GM12874 (cell line): ENCODE data around the gene PLA2G4B.

Source experiments
- TF ChIP-seq, protein P1 (sequence below): IDR thresholded peaks from 2 replicates; pipeline ENCODE4 v1.5.1; 2011; ENCODE audit warnings: low read depth, mild to moderate bottlenecking, control low read depth, low read length, moderate library complexity; ENCODE audit not compliant: insufficient read depth

The PLA2G4B gene

DNA sequence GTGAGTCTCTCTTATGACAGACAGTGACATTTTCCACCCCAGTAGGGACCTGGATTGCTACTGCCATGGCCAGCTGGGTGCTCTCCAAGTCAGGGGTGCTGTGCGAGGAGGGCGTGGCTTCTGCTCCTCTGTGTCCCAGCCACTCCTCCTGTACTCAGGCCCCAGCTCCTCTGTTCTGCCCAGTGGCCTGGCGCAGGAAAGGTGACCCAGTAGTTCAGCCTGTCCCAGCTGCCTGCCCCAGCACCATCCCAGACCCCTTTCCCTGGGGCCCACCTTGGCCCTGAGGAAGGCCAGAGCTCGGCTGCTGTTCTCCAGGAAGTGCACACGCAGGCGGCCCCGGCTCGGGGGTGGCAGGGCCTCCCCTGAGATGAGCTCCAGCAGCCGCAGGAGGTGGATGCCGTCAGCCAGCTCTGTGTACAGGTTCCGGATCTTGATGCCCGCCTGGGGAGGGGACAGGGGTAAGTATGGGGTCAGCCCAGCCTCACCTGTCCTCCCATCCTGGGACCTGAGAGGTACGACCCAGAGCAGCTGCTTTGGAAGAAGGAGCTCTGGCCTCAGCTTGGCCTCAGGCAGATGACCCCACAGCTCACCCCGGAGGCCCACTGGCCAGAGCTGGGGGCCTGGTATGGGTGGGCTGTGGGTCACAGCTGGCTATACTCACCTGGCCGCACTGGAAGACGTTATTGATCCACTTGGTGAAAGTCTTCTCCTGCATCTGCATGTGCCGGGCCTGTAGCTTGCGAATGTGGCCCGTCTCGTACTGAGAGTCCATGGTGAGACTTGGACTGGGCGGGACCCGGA, 54.2 kb downstream of the PLA2G4B start:
- TF ChIP-seq, protein P1, sequence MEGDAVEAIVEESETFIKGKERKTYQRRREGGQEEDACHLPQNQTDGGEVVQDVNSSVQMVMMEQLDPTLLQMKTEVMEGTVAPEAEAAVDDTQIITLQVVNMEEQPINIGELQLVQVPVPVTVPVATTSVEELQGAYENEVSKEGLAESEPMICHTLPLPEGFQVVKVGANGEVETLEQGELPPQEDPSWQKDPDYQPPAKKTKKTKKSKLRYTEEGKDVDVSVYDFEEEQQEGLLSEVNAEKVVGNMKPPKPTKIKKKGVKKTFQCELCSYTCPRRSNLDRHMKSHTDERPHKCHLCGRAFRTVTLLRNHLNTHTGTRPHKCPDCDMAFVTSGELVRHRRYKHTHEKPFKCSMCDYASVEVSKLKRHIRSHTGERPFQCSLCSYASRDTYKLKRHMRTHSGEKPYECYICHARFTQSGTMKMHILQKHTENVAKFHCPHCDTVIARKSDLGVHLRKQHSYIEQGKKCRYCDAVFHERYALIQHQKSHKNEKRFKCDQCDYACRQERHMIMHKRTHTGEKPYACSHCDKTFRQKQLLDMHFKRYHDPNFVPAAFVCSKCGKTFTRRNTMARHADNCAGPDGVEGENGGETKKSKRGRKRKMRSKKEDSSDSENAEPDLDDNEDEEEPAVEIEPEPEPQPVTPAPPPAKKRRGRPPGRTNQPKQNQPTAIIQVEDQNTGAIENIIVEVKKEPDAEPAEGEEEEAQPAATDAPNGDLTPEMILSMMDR: no peak

DNA sequence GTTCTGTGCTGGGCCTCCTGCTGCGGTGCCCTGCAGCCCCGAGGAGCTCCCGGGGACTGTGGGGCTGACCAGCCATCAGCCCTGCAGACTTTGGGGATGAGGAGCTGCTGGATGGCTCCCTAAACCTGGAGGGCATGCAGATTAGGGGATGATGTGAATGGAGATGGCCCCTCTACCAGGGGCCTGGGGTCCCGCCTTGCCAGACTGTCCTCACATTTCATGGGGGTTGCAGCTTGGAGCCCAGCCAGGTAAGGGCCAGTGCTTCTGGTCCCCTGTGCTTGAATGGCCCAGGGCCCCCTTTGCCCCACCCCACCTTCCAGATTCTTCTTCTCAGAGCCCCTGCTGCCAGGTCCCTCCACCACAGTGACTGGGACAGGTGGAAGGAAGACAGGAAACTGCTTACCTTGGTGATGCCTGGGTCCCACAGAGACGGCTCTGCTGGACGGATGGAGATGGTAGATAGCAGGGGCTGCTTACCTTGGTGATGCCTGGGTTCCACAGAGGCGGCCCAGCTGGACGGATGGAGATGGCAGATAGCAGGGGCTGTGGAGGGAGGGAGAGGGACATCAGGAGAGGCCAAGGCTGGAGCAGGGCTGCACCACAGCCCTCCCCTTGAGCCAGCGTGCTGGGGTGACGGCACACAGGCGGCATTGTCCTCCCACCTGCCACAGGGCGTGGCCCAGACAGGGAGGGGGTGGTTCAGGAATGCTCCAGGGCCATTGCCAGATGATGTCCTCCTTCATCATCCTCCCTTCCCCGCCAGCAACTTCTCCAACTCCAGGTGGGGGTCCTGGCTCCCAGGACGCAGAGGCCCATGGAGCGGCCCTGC, 55.0 kb downstream of the PLA2G4B start, which contains the start of gene SPTBN5:
TSS of gene SPTBN5 (minus strand) at position 632 of the 829 bp plus-strand sequence. CDS start at position 76, 556 bp downstream.
- TF ChIP-seq, protein P1: no peak

DNA sequence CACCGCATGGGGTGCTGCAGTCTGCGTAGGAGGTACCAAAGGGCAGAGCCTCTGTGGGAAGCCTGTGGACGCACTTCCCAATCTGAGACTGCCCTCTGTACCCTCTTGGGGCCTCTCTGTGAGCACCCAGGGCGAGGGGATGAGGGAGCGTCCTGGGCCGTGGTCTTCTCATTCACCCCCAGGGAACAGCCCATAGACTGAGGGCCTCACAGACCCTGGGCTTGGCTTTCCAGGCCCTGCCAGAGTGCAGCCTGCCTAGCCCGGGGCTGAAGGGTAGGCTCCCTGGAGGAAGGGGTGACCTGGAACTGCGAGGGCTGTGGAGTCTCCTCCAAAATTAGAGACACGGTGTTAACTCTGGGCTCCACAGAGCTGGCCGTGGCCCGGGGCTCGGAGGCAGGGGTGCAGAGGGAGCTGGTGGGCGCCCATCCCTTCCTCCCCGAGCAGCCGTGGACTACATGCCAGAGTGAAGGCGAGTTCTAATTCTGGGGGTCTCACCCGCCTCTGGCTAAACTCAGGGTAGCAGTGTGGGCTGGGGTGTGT, 55.7 kb downstream of the PLA2G4B start:
- TF ChIP-seq, protein P1: no peak

DNA sequence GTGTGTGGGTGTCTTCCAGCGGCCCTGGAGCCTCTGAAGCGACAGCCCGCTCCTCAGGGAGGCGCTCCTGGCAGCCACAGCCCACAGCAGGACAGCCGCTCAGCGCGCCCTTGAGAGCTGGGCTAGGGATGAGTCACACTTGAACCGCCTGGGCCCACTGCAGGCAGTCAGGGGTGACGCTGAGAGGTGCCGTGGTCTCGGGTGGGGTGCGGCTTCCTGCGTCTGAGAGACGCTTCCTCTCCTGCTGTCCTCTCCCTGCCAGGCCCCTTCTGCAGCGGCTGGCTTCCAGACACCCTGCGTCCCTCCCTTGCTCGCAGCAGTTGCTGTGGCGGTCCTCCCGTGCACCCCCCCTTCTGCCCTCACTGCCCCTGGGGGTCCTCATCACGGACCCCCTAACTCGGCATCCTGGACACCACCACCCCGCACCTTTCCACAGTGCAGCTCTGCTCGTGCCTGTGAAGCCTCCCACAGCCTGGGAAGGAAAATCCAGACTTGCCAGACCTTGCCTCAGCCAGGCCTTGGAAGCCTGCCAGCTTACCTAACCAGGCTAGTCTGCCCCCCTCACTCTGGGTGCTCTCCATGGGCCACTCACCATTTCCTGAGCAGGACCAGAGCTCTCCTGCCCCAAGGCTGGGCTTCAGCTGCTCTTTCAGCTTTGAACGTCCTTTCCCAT, 56.3 kb downstream of the PLA2G4B start:
- TF ChIP-seq, protein P1: 0 out of 2 replicates have a peak, but pooled peaks have one; percentile 16

DNA sequence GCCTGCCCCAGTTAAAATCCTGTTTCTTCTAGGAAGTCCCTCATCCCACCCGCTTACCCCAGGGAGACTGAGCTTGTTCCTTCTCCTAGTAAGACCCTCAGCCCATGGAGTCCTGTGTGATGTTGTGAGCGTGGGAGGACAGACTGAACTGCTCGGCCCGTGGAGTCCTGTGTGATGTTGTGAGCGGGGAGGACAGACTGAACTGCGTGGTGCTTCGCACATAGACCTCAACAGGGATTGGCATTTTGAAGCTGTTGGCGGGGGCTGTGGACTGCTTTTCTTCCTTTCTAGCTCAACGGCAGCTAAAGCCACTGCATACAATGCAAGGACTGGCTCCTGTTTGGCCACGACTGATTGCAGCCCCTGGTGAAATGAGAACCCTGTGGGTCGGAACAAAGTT, 56.8 kb downstream of the PLA2G4B start:
- TF ChIP-seq, protein P1: no peak

DNA sequence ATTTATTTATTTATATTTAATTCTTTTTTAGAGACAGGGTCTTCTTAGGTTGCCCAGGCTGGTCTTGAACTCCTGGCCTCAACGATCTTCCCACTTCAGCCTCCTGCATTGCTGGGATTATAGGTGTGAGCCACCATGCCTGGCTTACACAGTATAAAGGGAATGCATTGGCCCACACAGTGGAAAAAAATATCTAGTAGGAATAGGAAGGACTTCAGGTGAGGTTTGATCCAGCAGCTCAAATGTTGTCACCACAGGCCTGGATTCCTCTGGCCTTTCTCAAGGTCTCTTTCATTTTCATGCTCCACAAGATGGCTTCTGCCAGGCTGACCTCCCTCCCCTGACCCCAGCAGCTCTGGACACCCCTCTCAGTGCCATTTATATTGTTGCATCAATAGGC, 57.3 kb downstream of the PLA2G4B start:
- TF ChIP-seq, protein P1: no peak

DNA sequence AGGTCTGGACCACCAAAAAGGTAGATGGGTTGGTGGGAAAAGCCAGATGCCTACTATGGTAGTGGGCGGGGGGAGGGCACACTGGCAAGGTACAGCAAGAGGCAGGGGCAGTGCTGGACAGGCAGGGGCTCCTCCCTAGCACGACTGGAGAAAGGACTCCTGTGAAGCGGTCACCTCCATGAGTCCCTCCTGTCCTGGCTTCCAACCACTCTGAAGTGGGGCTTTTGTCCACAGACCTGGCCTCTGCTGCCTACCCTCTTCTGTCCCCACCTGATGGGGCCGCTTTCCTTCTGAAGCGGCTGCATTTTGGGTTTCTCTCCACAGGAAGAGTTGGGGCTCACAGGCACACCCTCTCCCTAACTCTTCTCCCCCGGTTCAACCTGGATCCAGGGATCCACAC, 57.9 kb downstream of the PLA2G4B start:
- TF ChIP-seq, protein P1: no peak
